Right atrium auricular region (tissue), 2 donors: Measurements from ENCODE around the gene TRAPPC5. TPM values are rescaled to one million over a fixed set of nuclear protein-coding genes. Genes with fewer than 3 reads are reported as not detected.

ENCODE experiments used
- DNase-seq: peaks from one replicate; pipeline ENCODE4 v3.0.0-alpha.2; 2019; ENCODE audit warnings: low spot score
- H3K27ac ChIP-seq, 2 donors: fragments of 200-600 bp; sonication (generic); 1 replicate in 1 of 2; 2 replicates in 1 of 2; pipeline ENCODE4 v1.5.1; 2016 to 2019
- H3K27me3 ChIP-seq, 2 donors: fragments of 200-600 bp; sonication (generic); one replicate each; pipeline versions ENCODE4 v1.5.1 to v1.6.0; 2017 to 2019
- H3K36me3 ChIP-seq: fragments of 200-600 bp; sonication (generic); one replicate; pipeline ENCODE4 v1.5.1; 2016
- H3K4me1 ChIP-seq, 2 donors: fragments of 200-600 bp; sonication (generic); one replicate each; pipeline versions ENCODE4 v1.5.1 to v1.6.0; 2017 to 2019
- H3K4me3 ChIP-seq, 2 donors: fragments of 200-600 bp; sonication (generic); 1 replicate in 1 of 2; 2 replicates in 1 of 2; pipeline ENCODE4 v1.5.1; 2017 to 2019; ENCODE audit warnings: mild to moderate bottlenecking in 1 of 2, moderate library complexity in 1 of 2
- H3K9me3 ChIP-seq, 2 donors: fragments of 200-600 bp; sonication (generic); one replicate each; pipeline ENCODE4 v1.5.1; 2019
- total RNA-seq, 2 donors: library from RNA; depleted of rRNA; stranded (reverse); fragments of >200 nt; gene quantifications; one replicate each; pipeline ENCODE4 v1.1.0, GENCODE V29; 2016
- TF ChIP-seq, protein P1 (sequence below), 2 donors: fragments of 200-600 bp; sonication (generic); IDR thresholded peaks; one replicate each; pipeline ENCODE4 v1.5.1; 2019; ENCODE audit warnings: antibody characterized with exemption in 2 of 2

Gene TRAPPC5
- 10 to 100 TPM; 55.0 to 58.3 TPM for total RNA-seq

DNA sequence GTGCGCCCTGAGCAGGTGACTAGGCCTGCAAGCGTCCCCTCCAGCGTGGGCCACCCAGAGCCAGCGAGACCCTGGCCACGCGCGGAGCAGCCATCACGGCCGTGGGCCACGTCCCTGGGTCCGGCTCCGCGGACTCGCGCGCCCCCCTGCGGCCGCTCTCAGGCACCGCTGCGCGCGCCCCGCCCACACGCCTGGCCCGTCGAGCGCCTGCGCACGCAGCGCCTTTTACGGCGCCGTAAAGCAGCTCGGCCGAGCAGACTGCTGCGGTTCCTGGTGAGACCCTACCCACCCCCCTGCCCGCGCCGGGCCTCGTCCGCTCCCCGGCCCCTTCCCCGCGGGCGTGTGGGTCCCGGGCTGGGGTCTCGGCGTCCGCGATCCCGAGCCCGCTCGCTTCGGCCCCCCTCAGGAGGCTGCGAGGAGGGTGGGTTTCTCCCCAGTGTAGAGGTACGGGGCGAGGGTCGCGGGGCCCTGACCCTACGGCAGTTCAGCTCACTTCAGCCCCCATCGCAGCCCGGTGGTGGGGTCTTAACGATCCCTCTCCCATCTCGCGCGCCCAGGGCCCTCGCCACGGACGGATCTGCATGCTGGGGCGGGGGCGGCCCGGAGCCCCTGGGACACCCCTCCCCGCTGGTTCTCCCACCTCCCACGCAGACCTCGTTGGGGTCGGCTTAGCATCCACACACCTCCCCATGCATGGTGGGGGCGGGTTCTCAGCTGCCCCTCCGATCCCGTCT lies at the start of gene TRAPPC5:
Gene TRAPPC5, plus strand, starts transcription at position 228 of the 734 bp plus-strand sequence. CDS start 1,421 bp downstream, outside the sequence.
- Histone ChIP-seq H3K9me3 (no peaks in the 10 kb centered on the region), H3K36me3 (peaks cover 11% of the 10 kb centered on the region), H3K27me3 (no peaks in the 10 kb centered on the region), H3K4me3 (peak within 1 kb of the TSS; percentile 99), H3K27ac (peak within 1 kb of the TSS; percentile 81 to 89), H3K4me1 (peaks cover 0 to 16% of the 10 kb centered on the region in 2 donors)
- TF ChIP-seq, protein P1, sequence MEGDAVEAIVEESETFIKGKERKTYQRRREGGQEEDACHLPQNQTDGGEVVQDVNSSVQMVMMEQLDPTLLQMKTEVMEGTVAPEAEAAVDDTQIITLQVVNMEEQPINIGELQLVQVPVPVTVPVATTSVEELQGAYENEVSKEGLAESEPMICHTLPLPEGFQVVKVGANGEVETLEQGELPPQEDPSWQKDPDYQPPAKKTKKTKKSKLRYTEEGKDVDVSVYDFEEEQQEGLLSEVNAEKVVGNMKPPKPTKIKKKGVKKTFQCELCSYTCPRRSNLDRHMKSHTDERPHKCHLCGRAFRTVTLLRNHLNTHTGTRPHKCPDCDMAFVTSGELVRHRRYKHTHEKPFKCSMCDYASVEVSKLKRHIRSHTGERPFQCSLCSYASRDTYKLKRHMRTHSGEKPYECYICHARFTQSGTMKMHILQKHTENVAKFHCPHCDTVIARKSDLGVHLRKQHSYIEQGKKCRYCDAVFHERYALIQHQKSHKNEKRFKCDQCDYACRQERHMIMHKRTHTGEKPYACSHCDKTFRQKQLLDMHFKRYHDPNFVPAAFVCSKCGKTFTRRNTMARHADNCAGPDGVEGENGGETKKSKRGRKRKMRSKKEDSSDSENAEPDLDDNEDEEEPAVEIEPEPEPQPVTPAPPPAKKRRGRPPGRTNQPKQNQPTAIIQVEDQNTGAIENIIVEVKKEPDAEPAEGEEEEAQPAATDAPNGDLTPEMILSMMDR (IDR thresholded peaks at IDR 0.05): peak; percentile 91 to 99
- peak; percentile 78 for DNase-seq

DNA sequence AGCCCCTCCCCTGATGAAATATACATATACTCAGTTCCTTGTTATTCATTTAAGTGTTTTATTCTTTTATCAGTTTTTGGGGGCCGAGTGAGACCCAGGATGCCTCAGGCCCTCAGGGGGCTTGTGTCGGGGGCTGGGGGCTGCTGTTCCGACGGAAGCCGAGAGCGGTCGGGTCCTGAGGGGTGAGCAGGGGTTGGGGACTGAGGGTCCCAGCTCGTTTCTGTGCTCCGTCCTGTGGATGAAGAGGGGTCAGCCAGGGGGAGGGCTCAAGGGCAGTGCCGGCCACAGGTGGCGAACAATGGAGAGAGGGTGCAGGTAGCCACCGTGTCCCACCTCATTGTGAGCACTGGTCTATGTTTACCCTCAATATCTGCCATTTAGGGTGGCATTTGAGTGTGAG lies 49.1 kb upstream of the TRAPPC5 start:
- Histone ChIP-seq H3K4me1 (peaks cover 0 to 42% of the 10 kb centered on the region in 2 donors), H3K27ac (no peak overlapping the region), H3K9me3 (no peaks in the 10 kb centered on the region), H3K4me3 (no peak overlapping the region), H3K27me3 (peaks cover 0 to under 1% of the 10 kb centered on the region in 2 donors), H3K36me3 (no peaks in the 10 kb centered on the region)
- TF ChIP-seq, protein P1 (IDR thresholded peaks at IDR 0.05): no peak
- no peak for DNase-seq

DNA sequence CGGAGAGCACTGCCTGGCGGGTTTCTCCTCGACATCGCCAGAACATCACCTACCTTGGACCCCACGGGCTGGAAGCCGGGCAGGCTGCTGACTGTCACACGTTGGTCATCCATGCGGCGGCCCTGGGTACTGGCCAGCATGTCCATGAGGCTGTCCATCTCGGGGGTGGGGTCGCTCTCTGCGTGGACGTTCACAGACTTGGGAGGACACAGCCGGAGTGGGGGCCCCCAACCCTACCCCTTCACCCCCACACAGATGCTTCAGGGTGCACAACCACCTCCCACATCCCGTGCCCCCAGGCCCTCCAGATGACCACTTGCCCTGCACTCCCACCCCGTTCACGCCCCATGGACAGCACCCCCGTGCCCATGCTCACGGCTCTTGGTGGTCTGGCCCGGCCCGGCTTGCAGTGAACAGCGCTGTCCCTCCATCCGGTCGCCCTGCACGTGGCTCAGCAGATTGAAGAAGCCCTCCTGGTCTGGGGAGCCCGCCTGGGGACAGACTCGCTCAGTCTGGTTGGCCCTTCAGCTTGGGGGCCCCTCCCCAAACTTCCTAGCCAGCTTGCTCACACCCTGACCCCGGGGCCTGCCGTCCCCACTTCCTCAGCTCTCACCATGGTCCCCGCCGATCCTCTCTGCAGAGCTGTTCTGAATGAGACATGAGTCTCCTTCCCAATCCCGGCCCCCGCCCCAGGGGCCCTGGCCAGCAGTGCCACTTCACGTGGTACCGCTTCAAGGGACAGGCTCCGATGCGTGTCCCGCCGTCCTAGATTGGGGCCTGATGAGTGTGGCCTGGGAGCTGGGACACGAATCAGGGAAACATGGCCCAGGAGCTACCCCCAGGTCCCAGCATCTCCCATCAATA lies 48.1 kb upstream of the TRAPPC5 start:
- H3K9me3 ChIP-seq: no peaks in the 10 kb centered on the region
- no peak overlapping the region for H3K4me3 ChIP-seq
- no peaks in the 10 kb centered on the region for H3K36me3 ChIP-seq
- peaks cover 0 to 35% of the 10 kb centered on the region in 2 donors for H3K4me1 ChIP-seq
- DNase-seq: no peak
- TF ChIP-seq, protein P1 (IDR thresholded peaks at IDR 0.05): no peak
- no peak overlapping the region for H3K27ac ChIP-seq
- H3K27me3 ChIP-seq: peaks cover 0 to 9% of the 10 kb centered on the region in 2 donors

DNA sequence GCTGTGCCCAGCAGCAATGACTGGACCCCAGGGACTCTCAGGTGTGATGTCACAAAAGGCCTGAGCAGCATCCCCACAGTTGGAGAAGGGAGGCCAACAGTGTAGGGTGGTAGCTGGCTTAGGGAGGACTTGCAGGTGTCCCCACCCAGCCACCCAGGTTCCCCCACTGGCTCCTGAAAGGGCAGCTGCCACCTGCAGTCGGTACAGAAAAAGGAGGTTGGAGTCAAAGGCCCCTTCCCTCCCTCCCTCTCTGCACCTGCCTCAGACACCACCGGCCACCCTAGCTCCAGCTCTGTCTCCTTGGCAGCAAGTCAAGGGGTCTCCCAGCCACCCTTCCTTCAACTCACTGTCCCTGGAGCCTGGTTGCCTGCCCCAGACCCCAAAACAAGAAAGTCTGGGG lies 46.9 kb upstream of the TRAPPC5 start, which contains the start of gene PCP2:
Gene PCP2, minus strand, starts transcription at position 22 of the 400 bp plus-strand sequence. CDS start 262 bp downstream, outside the sequence.
- Histone ChIP-seq H3K27me3 (peaks cover 0 to 10% of the 10 kb centered on the region in 2 donors), H3K36me3 (no peaks in the 10 kb centered on the region), H3K9me3 (no peaks in the 10 kb centered on the region), H3K4me1 (peaks cover 0 to 24% of the 10 kb centered on the region in 2 donors), H3K27ac (no peak within 1 kb of the TSS), H3K4me3 (no peak within 1 kb of the TSS)
- TF ChIP-seq, protein P1 (IDR thresholded peaks at IDR 0.05): no peak
- no peak for DNase-seq

DNA sequence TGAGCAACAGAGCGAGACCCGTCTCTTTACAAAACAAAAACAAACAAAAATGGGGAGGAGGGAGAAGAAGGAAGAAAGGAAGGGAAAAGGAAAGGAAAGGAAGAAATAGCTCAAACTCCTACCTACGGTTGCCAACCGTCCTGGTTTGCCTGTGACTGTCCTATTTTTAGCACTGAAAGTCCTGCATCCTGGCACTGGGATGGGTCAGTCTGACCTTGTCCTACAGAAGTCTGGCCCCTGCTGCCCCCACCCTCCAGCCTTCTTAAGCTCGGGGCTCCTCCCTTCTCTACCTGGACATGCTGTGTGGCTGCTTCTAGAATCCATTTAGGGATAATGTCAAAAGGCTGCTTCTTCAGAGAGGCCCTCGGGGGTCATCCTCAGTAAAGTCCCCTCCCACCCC lies 45.0 kb upstream of the TRAPPC5 start:
- H3K4me3 ChIP-seq: no peak overlapping the region
- H3K27me3 ChIP-seq: peaks cover 0 to 10% of the 10 kb centered on the region in 2 donors
- TF ChIP-seq, protein P1 (IDR thresholded peaks at IDR 0.05): no peak
- no peaks in the 10 kb centered on the region for H3K36me3 ChIP-seq
- no peak overlapping the region for H3K27ac ChIP-seq
- H3K9me3 ChIP-seq: no peaks in the 10 kb centered on the region
- H3K4me1 ChIP-seq: peaks cover 0 to 13% of the 10 kb centered on the region in 2 donors
- no peak for DNase-seq
